Dedifferentiated amniotic fluid mesenchymal stem cell (primary cell): ENCODE results near the gene ABHD15.
"Not testable (repeated sequence)": the region's sequence is repeated elsewhere in the genome, so short reads cannot be mapped to it uniquely, and the experiment has no call there.

Experiments used
- DNase-seq: peaks from one replicate; pipeline ENCODE4 v3.0.0-alpha.2; 2016; ENCODE audit errors: extremely low spot score

The ABHD15 gene

GRCh38 chr17:29571486-29571882 lies 4.6 kb upstream of the ABHD15 start:
- no peak for DNase-seq

- no peak for DNase-seq
These were observed 3.7 kb upstream of the ABHD15 start for GRCh38 chr17:29570521-29570920.

GRCh38 chr17:29569245-29569950 lies 2.6 kb upstream of the ABHD15 start:
- DNase-seq = no peak

GRCh38 chr17:29568331-29569244 lies 1.8 kb upstream of the ABHD15 start, which contains the start of gene TP53I13:
TSS of gene TP53I13 (plus strand) at chr17:29568701. CDS start at chr17:29568759, 58 bp downstream.
- peak; percentile 72 for DNase-seq

- DNase-seq = no peak
These were observed 905 bp upstream of the ABHD15 start for GRCh38 chr17:29567554-29568330.

GRCh38 chr17:29567304-29567553 lies 392 bp upstream of the ABHD15 start:
- no peak for DNase-seq

GRCh38 chr17:29565643-29566472 lies 979 bp downstream of the ABHD15 start:
- DNase-seq = no peak

GRCh38 chr17:29563816-29564215 lies 3.0 kb downstream of the ABHD15 start:
- no peak for DNase-seq

GRCh38 chr17:29562615-29563014 lies 4.2 kb downstream of the ABHD15 start:
- no peak for DNase-seq

GRCh38 chr17:29561554-29562517 lies 5.0 kb downstream of the ABHD15 start:
- DNase-seq = no peak

GRCh38 chr17:29560316-29560715 lies 6.5 kb downstream of the ABHD15 start:
- DNase-seq = no peak

- DNase-seq = no peak
These were observed 7.2 kb downstream of the ABHD15 start for GRCh38 chr17:29559640-29560039.

GRCh38 chr17:29558139-29558538 lies 8.7 kb downstream of the ABHD15 start:
- not testable (repeated sequence) for DNase-seq

- DNase-seq = no peak
These were observed 9.1 kb downstream of the ABHD15 start for GRCh38 chr17:29557739-29558116.

GRCh38 chr17:29557085-29557738 lies 9.6 kb downstream of the ABHD15 start:
- no peak for DNase-seq

- no peak for DNase-seq
These were observed 11.0 kb downstream of the ABHD15 start for GRCh38 chr17:29555840-29556239.

GRCh38 chr17:29549177-29549923 lies 17.5 kb downstream of the ABHD15 start:
- DNase-seq = no peak

- DNase-seq = no peak
These were observed 20.0 kb downstream of the ABHD15 start for GRCh38 chr17:29546830-29547229.

GRCh38 chr17:29546085-29546484 lies 20.8 kb downstream of the ABHD15 start:
- DNase-seq = no peak
